Nephron progenitor cell (in vitro differentiated cells): ENCODE data around the gene STKLD1.
"Not testable (repeated sequence)": the region's sequence is repeated elsewhere in the genome, so short reads cannot be mapped to it uniquely, and the experiment has no call there.

Experiments used
- DNase-seq: peaks from one replicate; pipeline ENCODE4 v3.0.0; 2021
- H3K27ac Mint-ChIP-seq: 2 replicates; pipeline ENCODE4 v1.8.0; 2021; ENCODE audit warnings: mild to moderate bottlenecking, moderate library complexity, mixed read lengths
- H3K27me3 Mint-ChIP-seq: 2 replicates; pipeline ENCODE4 v1.8.0; 2021; ENCODE audit warnings: mild to moderate bottlenecking, low read depth, mixed read lengths; ENCODE audit not compliant: poor library complexity
- H3K36me3 Mint-ChIP-seq: 2 replicates; pipeline ENCODE4 v1.8.0; 2021; ENCODE audit warnings: low read depth, mixed read lengths
- H3K4me1 Mint-ChIP-seq: 2 replicates; pipeline ENCODE4 v1.8.0; 2021; ENCODE audit warnings: mixed read lengths
- H3K4me3 Mint-ChIP-seq: 2 replicates; pipeline ENCODE4 v1.8.0; 2021; ENCODE audit warnings: mild to moderate bottlenecking, moderate library complexity, mixed read lengths
- H3K9me3 Mint-ChIP-seq: 2 replicates; pipeline ENCODE4 v1.8.0; 2021; ENCODE audit warnings: mild to moderate bottlenecking, moderate library complexity, mixed read lengths
- TF ChIP-seq, protein P1 (sequence below): fragments of 200-600 bp; sonication (generic); IDR thresholded peaks from 2 replicates; pipeline ENCODE4 v1.5.0; 2021; ENCODE audit warnings: antibody characterized with exemption

The STKLD1 gene

DNA sequence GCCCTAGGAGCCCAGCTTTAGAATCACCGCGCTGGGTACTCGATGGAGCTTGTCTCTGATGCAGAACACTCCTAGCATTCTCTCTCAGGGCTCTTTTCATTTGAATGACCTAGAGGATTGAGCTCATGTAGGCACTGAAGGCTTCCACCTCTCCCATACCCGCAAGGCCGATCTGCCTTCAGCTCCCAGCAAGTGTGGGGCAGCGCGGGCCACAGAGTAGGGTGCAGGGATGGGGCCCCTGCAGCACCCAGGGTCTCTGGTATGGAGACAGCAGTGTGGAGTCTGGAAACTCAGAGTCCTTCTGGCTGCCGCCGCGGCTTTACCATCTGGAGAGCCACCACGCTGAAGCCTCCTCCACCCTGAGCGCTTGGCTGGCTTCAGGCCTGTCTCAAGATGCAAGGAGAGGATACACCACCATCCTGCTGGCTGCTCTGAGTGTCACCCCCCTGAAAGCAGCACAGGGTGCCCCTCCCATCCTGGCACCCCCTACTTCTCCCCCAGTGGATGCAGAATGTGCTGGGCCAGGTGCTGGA, 12.9 kb downstream of the STKLD1 start:
- H3K27ac Mint-ChIP-seq, result no peak overlapping the region
- H3K36me3 Mint-ChIP-seq, result no peaks in the 10 kb centered on the region
- no peak overlapping the region for H3K4me3 Mint-ChIP-seq
- no peak for DNase-seq
- H3K9me3 Mint-ChIP-seq, result peaks cover 21% of the 10 kb centered on the region
- TF ChIP-seq, protein P1, sequence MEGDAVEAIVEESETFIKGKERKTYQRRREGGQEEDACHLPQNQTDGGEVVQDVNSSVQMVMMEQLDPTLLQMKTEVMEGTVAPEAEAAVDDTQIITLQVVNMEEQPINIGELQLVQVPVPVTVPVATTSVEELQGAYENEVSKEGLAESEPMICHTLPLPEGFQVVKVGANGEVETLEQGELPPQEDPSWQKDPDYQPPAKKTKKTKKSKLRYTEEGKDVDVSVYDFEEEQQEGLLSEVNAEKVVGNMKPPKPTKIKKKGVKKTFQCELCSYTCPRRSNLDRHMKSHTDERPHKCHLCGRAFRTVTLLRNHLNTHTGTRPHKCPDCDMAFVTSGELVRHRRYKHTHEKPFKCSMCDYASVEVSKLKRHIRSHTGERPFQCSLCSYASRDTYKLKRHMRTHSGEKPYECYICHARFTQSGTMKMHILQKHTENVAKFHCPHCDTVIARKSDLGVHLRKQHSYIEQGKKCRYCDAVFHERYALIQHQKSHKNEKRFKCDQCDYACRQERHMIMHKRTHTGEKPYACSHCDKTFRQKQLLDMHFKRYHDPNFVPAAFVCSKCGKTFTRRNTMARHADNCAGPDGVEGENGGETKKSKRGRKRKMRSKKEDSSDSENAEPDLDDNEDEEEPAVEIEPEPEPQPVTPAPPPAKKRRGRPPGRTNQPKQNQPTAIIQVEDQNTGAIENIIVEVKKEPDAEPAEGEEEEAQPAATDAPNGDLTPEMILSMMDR, result no peak
- peaks cover 23% of the 10 kb centered on the region for H3K27me3 Mint-ChIP-seq
- H3K4me1 Mint-ChIP-seq, result peaks cover 22% of the 10 kb centered on the region

DNA sequence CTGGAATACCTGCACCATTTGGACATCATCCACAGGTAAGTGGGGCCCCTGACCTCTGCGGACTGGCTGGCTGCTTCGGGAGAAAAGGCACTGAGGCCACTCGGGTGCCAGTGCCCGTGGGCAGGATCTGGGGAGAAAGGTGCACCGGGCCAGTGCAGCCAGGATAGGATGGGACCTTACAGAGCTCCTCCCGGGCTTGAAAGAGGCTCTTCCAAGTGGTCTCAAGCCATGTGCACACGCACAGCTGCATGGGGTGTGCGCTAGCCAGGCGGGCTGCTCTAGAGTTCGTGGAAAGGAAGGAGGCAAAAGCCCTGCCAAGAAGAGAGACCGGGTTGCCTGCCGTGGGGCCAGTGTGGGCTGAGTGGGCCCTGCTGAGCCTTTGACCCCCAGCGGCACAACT, 13.4 kb downstream of the STKLD1 start:
- H3K27ac Mint-ChIP-seq, result no peak overlapping the region
- H3K27me3 Mint-ChIP-seq, result peaks cover 24% of the 10 kb centered on the region
- peaks cover 21% of the 10 kb centered on the region for H3K9me3 Mint-ChIP-seq
- H3K4me3 Mint-ChIP-seq, result no peak overlapping the region
- DNase-seq, result no peak
- TF ChIP-seq, protein P1, result no peak
- H3K36me3 Mint-ChIP-seq, result no peaks in the 10 kb centered on the region
- peaks cover 22% of the 10 kb centered on the region for H3K4me1 Mint-ChIP-seq

DNA sequence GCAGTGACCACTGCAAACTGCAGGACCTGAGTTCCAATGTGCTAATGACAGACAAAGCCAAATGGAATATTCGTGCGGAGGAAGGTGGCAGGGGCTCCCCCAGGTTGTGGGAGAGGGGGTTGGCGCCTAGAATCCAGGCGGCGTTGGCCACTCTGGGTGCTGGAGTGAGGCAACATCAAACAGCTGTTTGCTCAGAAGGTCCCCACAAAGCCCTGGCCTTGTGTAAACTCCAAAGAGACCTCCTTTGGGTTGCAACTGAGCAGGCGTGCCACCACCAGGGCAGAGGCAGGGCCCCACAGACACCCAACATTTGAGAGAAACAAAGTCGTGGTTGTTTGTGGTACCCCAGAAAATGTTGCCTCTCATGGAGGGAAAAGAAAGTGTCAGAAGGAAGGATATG, 14.5 kb downstream of the STKLD1 start:
- Mint-ChIP-seq H3K27me3 (peaks cover 30% of the 10 kb centered on the region), H3K36me3 (no peaks in the 10 kb centered on the region), H3K27ac (no peak overlapping the region), H3K9me3 (peaks cover 21% of the 10 kb centered on the region), H3K4me3 (no peak overlapping the region), H3K4me1 (peaks cover 34% of the 10 kb centered on the region)
- TF ChIP-seq, protein P1, result no peak
- DNase-seq, result no peak

DNA sequence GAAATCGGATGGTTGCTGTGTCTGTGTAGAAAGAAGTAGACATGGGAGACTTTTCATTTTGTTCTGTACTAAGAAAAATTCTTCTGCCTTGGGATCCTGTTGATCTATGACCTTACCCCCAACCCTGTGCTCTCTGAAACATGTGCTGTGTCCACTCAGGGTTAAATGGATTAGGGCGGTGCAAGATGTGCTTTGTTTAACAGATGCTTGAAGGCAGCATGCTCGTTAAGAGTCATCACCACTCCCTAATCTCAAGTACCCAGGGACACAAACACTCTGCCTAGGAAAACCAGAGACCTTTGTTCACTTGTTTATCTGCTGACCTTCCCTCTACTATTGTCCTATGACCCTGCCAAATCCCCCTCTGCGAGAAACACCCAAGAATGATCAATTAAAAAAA, 15.3 kb downstream of the STKLD1 start:
- not testable (repeated sequence) for H3K27ac Mint-ChIP-seq, H3K4me3 Mint-ChIP-seq, DNase-seq, H3K36me3 Mint-ChIP-seq
- Mint-ChIP-seq H3K4me1 (peaks cover 31% of the 10 kb centered on the region), H3K9me3 (peaks cover 21% of the 10 kb centered on the region), H3K27me3 (peaks cover 30% of the 10 kb centered on the region)

DNA sequence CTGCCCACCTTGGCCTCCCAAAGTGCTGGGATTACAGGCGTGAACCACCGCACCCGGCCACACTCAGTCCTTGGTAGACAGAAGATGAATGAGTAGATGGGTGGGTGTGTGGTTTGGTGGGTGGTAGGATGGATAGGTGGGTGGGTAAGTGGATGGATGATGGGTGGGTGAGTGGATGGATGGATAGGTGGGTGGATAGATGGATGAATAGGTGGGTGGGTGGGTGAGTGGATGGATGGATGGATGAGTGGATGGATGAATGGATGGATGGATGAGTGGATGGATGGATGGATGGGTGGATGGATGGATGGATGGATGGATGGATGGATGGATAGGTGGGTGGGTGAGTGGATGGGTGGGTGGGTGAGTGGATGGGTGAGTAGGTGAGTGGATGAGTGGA, 16.1 kb downstream of the STKLD1 start:
- H3K27ac Mint-ChIP-seq, H3K4me3 Mint-ChIP-seq, H3K36me3 Mint-ChIP-seq, DNase-seq: not testable (repeated sequence)
- peaks cover 26% of the 10 kb centered on the region for H3K27me3 Mint-ChIP-seq
- peaks cover 21% of the 10 kb centered on the region for H3K9me3 Mint-ChIP-seq
- peaks cover 25% of the 10 kb centered on the region for H3K4me1 Mint-ChIP-seq

DNA sequence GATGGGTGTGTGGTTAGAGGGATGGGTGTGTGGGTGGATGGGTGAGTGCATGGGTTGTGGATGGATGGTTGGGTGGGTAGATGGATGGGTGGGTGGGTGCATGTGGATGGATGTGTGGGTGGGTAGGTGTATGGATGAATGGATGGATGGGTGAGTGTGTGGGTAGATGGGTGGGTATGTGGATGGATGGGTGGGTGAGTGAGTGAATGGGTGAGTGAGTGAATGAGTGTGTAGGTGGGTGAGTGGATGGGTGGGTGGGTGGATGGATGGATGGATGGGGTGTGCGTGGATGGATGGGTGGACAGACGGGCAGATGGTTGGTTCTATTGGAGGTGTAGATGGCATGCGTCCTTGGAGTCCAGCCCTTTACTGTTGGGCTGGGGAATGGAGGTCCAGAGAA, 17.2 kb downstream of the STKLD1 start:
- no peak overlapping the region for H3K27ac Mint-ChIP-seq
- TF ChIP-seq, protein P1, result no peak
- no peaks in the 10 kb centered on the region for H3K36me3 Mint-ChIP-seq
- no peak for DNase-seq
- H3K4me1 Mint-ChIP-seq, result peaks cover 20% of the 10 kb centered on the region
- H3K9me3 Mint-ChIP-seq, result peaks cover 21% of the 10 kb centered on the region
- peaks cover 26% of the 10 kb centered on the region for H3K27me3 Mint-ChIP-seq
- H3K4me3 Mint-ChIP-seq, result no peak overlapping the region

DNA sequence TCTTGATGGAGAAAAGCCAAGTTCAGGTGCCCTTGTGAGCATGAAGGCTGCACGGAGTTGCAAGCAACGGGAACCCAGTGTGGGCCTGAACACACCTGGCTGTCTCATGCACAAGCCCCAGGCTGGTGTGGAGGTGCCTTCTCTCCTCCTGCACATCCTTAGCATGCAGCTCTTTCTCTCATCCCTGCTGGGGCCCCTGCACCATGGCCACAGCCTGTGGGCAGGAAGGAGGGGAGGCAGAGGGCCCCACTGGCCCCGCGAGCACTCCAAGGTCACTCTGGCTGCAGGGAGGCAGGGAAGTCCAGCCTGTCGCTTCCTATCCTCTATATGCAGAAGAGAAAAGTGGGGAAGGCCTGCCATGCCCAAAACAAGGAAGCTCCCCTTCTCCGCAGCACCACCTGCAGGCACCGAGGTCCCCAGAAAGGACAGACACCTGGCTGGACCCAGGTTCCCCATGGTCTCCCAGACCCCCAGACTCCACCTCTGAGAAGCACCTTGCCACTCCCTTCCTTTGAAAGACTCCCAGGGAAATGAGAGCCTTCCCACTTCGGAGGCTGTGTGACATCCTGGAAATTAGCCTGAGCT, 18.6 kb downstream of the STKLD1 start:
- Mint-ChIP-seq H3K4me3 (no peak overlapping the region), H3K36me3 (no peaks in the 10 kb centered on the region), H3K27me3 (peaks cover 19% of the 10 kb centered on the region), H3K27ac (no peak overlapping the region), H3K9me3 (peaks cover 19% of the 10 kb centered on the region), H3K4me1 (peaks cover 20% of the 10 kb centered on the region)
- TF ChIP-seq, protein P1, result no peak
- no peak for DNase-seq
